ENCODE results near the gene TCF12.

DNA sequence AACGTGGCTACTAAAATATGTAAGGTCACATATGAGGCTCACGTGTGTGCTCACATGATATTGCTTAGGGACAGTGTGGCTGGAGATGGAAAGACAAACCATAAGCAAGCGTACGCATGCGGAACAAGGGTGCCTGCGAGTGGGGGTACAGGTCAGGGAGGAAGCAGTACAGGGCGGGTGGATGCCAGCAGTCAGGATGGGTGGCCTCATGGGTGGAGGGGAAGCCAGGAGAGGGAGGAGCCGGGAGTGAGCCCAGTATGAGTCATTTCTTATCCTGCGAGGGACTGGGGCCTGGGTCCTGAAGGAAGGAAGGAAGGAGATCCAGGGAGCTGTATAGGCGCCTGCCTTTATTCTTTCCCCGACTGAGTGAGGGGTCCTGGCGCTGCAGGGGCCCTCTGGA is 415.8 kb downstream of the TCF12 start:
- TF ChIP-seq, protein P1, sequence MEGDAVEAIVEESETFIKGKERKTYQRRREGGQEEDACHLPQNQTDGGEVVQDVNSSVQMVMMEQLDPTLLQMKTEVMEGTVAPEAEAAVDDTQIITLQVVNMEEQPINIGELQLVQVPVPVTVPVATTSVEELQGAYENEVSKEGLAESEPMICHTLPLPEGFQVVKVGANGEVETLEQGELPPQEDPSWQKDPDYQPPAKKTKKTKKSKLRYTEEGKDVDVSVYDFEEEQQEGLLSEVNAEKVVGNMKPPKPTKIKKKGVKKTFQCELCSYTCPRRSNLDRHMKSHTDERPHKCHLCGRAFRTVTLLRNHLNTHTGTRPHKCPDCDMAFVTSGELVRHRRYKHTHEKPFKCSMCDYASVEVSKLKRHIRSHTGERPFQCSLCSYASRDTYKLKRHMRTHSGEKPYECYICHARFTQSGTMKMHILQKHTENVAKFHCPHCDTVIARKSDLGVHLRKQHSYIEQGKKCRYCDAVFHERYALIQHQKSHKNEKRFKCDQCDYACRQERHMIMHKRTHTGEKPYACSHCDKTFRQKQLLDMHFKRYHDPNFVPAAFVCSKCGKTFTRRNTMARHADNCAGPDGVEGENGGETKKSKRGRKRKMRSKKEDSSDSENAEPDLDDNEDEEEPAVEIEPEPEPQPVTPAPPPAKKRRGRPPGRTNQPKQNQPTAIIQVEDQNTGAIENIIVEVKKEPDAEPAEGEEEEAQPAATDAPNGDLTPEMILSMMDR (conservative IDR thresholded peaks at IDR 0.05; ENCODE audit: low read length) = no peak
- no peak for TF ChIP-seq EZH2phosphoT487 (IDR thresholded peaks at IDR 0.05; ENCODE audit: borderline replicate concordance)
